WTC11 (cell line): ENCODE results near the gene OR4N2.

Source experiments
- CTCF ChIP-seq: fragments of 200-600 bp; IDR thresholded peaks from 2 replicates; pipeline ENCODE4 v1.8.0; 2022; ENCODE audit warnings: antibody characterized with exemption
- FOXP1 ChIP-seq: sonication (generic); formaldehyde crosslinking; IDR thresholded peaks from 2 replicates; pipeline ENCODE4 v1.8.0; 2022; ENCODE audit warnings: missing genetic modification reagents, mild to moderate bottlenecking, moderate library complexity, borderline replicate concordance
- ZNF121 ChIP-seq: sonication (generic); formaldehyde crosslinking; IDR thresholded peaks from 2 replicates; pipeline ENCODE4 v1.8.0; 2023; ENCODE audit warnings: missing genetic modification reagents
- TF ChIP-seq, protein P1 (sequence below): sonication (generic); formaldehyde crosslinking; IDR thresholded peaks from 2 replicates; pipeline ENCODE4 v1.8.0; 2022; ENCODE audit warnings: mild to moderate bottlenecking, missing genetic modification reagents

DNA sequence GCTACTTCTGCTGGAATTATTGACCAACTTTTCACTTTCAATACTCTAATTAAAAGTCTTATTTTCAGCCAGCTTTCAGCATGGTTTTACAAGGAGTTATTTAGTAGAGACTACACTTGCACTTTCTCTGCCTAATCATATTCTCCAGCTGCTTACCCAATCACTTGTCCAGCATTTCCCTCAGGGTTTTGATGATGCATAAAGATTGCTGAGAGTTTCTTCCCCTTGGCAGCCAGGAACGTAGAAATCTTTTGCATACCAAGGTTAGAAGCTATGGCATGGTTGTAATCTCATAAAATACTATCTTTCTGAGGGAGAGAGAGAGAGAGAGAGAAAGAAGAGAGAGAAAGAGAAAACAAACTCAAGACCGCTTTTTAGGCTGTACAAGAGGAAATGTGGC is 49.4 kb upstream of the OR4N2 start:
- TF ChIP-seq, protein P1, sequence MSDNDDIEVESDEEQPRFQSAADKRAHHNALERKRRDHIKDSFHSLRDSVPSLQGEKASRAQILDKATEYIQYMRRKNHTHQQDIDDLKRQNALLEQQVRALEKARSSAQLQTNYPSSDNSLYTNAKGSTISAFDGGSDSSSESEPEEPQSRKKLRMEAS (CRISPR knock-in tag), result no peak
- no peak for TF ChIP-seq FOXP1 (CRISPR knock-in tag)
- TF ChIP-seq CTCF, result no peak
- no peak for TF ChIP-seq ZNF121 (CRISPR knock-in tag)
